ENCODE data around the gene ZFYVE28.

The ZFYVE28 gene

GRCh38 chr4:2322841-2323240 lies 95.6 kb downstream of the ZFYVE28 start:
- TF ChIP-seq, protein P1, sequence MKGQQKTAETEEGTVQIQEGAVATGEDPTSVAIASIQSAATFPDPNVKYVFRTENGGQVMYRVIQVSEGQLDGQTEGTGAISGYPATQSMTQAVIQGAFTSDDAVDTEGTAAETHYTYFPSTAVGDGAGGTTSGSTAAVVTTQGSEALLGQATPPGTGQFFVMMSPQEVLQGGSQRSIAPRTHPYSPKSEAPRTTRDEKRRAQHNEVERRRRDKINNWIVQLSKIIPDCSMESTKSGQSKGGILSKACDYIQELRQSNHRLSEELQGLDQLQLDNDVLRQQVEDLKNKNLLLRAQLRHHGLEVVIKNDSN (IDR thresholded peaks at IDR 0.05): no peak
- TF ChIP-seq ZBTB7A (IDR thresholded peaks at IDR 0.05; ENCODE audit: low read depth): no peak
- TF ChIP-seq EGR1 (IDR thresholded peaks at IDR 0.05): no peak
- TF ChIP-seq YY1 (IDR thresholded peaks at IDR 0.05; ENCODE audit: low read depth): no peak
- TF ChIP-seq CEBPB (IDR thresholded peaks at IDR 0.05): no peak
- TF ChIP-seq TEAD4 (IDR thresholded peaks at IDR 0.05): no peak
- no peak for TF ChIP-seq RAD21 (IDR thresholded peaks at IDR 0.05; ENCODE audit: low read depth)
- no peak for TF ChIP-seq MAX (IDR thresholded peaks at IDR 0.05)
- no peak for TF ChIP-seq EP300 (IDR thresholded peaks at IDR 0.05; ENCODE audit: borderline replicate concordance)
- TF ChIP-seq, protein P2, sequence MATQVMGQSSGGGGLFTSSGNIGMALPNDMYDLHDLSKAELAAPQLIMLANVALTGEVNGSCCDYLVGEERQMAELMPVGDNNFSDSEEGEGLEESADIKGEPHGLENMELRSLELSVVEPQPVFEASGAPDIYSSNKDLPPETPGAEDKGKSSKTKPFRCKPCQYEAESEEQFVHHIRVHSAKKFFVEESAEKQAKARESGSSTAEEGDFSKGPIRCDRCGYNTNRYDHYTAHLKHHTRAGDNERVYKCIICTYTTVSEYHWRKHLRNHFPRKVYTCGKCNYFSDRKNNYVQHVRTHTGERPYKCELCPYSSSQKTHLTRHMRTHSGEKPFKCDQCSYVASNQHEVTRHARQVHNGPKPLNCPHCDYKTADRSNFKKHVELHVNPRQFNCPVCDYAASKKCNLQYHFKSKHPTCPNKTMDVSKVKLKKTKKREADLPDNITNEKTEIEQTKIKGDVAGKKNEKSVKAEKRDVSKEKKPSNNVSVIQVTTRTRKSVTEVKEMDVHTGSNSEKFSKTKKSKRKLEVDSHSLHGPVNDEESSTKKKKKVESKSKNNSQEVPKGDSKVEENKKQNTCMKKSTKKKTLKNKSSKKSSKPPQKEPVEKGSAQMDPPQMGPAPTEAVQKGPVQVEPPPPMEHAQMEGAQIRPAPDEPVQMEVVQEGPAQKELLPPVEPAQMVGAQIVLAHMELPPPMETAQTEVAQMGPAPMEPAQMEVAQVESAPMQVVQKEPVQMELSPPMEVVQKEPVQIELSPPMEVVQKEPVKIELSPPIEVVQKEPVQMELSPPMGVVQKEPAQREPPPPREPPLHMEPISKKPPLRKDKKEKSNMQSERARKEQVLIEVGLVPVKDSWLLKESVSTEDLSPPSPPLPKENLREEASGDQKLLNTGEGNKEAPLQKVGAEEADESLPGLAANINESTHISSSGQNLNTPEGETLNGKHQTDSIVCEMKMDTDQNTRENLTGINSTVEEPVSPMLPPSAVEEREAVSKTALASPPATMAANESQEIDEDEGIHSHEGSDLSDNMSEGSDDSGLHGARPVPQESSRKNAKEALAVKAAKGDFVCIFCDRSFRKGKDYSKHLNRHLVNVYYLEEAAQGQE (IDR thresholded peaks at IDR 0.05; ENCODE audit: low read depth): no peak
- TF ChIP-seq CREB1 (IDR thresholded peaks at IDR 0.05; ENCODE audit: low read depth): no peak
- no peak for TF ChIP-seq TAF1 (IDR thresholded peaks at IDR 0.05; ENCODE audit: low read depth)
- TF ChIP-seq TCF12 (IDR thresholded peaks at IDR 0.05; ENCODE audit: low read depth): no peak
- no peak for TF ChIP-seq FOXM1 (IDR thresholded peaks at IDR 0.05; ENCODE audit: borderline replicate concordance, low read depth)
- TF ChIP-seq NFIC (IDR thresholded peaks at IDR 0.05): no peak

- TF ChIP-seq, protein P2 (IDR thresholded peaks at IDR 0.05; ENCODE audit: low read depth): no peak
- no peak for TF ChIP-seq TCF12 (IDR thresholded peaks at IDR 0.05; ENCODE audit: low read depth)
- TF ChIP-seq CEBPB (IDR thresholded peaks at IDR 0.05): no peak
- no peak for TF ChIP-seq MAX (IDR thresholded peaks at IDR 0.05)
- TF ChIP-seq RAD21 (IDR thresholded peaks at IDR 0.05; ENCODE audit: low read depth): no peak
- no peak for TF ChIP-seq TEAD4 (IDR thresholded peaks at IDR 0.05)
These were observed 96.2 kb downstream of the ZFYVE28 start for GRCh38 chr4:2322227-2322626.

GRCh38 chr4:2321279-2322196 lies 96.9 kb downstream of the ZFYVE28 start:
- TF ChIP-seq, protein P1 (IDR thresholded peaks at IDR 0.05): no peak
- TF ChIP-seq YY1 (IDR thresholded peaks at IDR 0.05; ENCODE audit: low read depth) (no peak), TEAD4 (IDR thresholded peaks at IDR 0.05) (no peak), ZBTB7A (IDR thresholded peaks at IDR 0.05; ENCODE audit: low read depth) (no peak), NFIC (IDR thresholded peaks at IDR 0.05) (no peak), CREB1 (IDR thresholded peaks at IDR 0.05; ENCODE audit: low read depth) (no peak), CEBPB (IDR thresholded peaks at IDR 0.05) (no peak), FOXM1 (IDR thresholded peaks at IDR 0.05; ENCODE audit: borderline replicate concordance, low read depth) (no peak), TCF12 (IDR thresholded peaks at IDR 0.05; ENCODE audit: low read depth) (no peak), TAF1 (IDR thresholded peaks at IDR 0.05; ENCODE audit: low read depth) (no peak), EGR1 (IDR thresholded peaks at IDR 0.05) (no peak), EP300 (IDR thresholded peaks at IDR 0.05; ENCODE audit: borderline replicate concordance) (no peak), MAX (IDR thresholded peaks at IDR 0.05) (no peak), RAD21 (IDR thresholded peaks at IDR 0.05; ENCODE audit: low read depth) (no peak)
- TF ChIP-seq, protein P2 (IDR thresholded peaks at IDR 0.05; ENCODE audit: low read depth): no peak

DNA sequence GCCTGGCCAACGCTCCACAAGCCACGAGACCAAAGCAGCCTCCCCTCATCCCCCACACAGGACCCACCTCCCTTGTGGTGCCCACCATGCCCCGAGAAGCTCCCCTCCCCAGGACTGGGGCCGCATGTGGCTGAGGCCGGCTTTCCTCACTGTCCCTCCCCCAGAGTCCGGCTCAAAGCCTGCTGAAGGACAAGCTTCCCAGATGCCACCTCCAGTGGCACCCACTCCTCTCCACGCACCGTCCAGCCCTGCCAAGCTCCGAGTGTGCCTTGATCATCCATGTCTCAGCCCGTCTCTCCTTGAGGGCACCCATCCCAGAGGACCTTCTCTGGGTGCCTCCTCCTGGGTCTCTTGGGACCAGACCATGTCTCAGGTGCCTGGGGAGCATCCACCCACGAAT lies 97.7 kb downstream of the ZFYVE28 start:
- TF ChIP-seq ZBTB7A (IDR thresholded peaks at IDR 0.05; ENCODE audit: low read depth) (no peak), TAF1 (IDR thresholded peaks at IDR 0.05; ENCODE audit: low read depth) (no peak), TEAD4 (IDR thresholded peaks at IDR 0.05) (no peak), RAD21 (IDR thresholded peaks at IDR 0.05; ENCODE audit: low read depth) (no peak), FOXM1 (IDR thresholded peaks at IDR 0.05; ENCODE audit: borderline replicate concordance, low read depth) (no peak)
